GM12874 (cell line): ENCODE measurements around the gene KCTD21.

ENCODE experiments used
- TF ChIP-seq, protein P1 (sequence below): IDR thresholded peaks from 2 replicates; pipeline ENCODE4 v1.5.1; 2011; ENCODE audit warnings: low read depth, mild to moderate bottlenecking, control low read depth, low read length, moderate library complexity; ENCODE audit not compliant: insufficient read depth

Gene KCTD21, protein sequence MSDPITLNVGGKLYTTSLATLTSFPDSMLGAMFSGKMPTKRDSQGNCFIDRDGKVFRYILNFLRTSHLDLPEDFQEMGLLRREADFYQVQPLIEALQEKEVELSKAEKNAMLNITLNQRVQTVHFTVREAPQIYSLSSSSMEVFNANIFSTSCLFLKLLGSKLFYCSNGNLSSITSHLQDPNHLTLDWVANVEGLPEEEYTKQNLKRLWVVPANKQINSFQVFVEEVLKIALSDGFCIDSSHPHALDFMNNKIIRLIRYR

DNA sequence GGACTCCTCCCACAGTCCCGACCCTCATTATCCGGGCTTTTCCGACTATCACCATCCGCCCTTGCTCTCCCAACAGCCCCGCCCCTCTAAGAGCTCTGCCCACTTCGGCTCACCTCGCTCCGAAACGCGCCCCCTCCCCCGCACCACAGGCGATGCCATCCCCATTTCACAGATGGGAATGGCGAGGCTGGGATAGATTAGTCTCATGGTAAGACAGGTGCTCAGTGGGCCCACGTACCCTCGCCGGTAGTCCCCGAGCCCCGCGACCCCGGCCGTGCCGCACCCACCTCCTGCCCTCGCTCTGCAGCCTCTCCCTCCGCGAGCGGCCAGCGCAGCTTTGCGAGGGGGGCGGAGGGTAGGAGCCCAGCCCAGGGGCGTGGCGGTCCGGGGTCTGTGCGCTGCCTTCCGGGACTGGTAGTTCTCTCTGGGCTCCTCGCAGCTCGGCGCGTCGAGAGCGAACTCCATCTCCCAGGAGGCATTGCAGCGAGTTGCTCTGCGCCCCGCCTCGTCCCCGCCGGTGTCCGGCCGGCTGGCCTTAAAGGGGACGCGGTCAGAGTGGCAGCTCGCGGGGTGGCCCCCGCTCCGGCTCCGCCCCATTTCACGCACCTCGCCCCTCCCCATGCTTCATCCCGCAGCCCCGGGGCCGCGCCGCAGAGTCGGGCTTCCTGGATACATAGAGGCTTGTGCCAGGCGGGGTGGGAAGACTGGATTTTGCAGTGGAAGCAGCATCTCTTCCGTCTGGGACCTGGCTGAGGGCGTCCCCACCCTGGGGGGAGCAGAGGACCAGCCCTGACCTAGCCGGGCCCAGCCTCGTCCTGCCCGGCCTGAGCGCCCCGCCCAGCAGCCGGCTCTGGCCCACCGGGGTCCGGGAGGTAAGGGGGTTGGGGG is at the start of gene KCTD21, which contains the start of gene USP35:
TSS of gene KCTD21 (minus strand) at position 341 of the 888 bp plus-strand sequence. CDS start 14,072 bp downstream, outside the sequence.
TSS of gene USP35 (plus strand) at position 634 of the 888 bp plus-strand sequence. CDS start 7,327 bp downstream, outside the sequence.
- TF ChIP-seq, protein P1, sequence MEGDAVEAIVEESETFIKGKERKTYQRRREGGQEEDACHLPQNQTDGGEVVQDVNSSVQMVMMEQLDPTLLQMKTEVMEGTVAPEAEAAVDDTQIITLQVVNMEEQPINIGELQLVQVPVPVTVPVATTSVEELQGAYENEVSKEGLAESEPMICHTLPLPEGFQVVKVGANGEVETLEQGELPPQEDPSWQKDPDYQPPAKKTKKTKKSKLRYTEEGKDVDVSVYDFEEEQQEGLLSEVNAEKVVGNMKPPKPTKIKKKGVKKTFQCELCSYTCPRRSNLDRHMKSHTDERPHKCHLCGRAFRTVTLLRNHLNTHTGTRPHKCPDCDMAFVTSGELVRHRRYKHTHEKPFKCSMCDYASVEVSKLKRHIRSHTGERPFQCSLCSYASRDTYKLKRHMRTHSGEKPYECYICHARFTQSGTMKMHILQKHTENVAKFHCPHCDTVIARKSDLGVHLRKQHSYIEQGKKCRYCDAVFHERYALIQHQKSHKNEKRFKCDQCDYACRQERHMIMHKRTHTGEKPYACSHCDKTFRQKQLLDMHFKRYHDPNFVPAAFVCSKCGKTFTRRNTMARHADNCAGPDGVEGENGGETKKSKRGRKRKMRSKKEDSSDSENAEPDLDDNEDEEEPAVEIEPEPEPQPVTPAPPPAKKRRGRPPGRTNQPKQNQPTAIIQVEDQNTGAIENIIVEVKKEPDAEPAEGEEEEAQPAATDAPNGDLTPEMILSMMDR: no peak

DNA sequence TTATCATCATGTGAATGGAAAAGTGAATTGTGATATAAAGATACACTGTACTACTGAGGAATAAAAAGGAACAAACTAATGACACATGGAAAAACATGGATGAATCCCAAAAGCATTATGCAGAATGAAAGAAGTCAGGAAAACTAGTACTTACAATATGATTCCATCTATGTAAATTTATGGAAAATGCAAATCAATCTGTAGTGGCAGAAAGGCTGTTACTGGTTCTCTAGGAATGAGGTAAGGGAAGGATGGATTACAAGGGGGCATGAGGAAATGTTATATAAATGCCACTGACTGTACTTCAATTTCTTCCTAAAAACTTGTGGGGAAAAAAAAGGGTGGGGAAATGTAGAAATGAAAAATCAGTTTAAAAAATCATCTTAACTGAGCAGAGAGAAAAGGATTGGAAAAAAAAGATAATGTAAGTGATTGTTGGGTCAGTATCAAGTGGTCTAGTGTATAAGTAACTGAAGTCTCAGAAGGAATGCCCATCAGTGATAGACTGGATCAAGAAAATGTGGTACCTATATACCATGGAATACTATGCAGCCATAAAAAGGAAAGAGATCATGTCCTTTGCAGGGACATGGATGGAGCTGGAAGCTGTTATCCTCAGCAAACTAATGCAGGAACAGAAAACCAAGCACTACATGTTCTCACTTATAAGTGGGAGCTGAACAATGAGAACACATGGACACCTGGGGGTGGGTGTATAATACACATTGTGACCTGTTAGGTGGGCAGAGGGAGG is 49.0 kb upstream of the KCTD21 start:
- TF ChIP-seq, protein P1: no peak

DNA sequence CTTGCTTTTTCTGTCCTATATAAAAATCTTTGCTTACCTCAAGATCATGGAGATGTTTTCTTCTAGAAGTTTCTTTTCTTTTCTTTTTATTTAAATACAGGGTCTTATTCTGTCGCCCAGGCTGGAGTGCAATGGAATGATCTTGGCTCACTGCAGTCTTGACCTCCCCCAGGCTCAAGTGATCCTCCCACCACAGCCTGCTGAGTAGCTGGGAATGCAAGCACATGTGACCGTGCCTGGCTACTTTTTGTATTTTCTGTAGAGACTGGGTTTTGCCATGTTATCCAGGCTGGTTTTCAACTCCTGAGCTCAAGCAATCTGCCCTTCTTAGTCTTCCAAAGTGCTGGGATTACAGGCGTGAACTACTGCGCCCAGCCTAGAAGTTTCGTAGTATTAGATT is 45.6 kb upstream of the KCTD21 start:
- TF ChIP-seq, protein P1: no peak

DNA sequence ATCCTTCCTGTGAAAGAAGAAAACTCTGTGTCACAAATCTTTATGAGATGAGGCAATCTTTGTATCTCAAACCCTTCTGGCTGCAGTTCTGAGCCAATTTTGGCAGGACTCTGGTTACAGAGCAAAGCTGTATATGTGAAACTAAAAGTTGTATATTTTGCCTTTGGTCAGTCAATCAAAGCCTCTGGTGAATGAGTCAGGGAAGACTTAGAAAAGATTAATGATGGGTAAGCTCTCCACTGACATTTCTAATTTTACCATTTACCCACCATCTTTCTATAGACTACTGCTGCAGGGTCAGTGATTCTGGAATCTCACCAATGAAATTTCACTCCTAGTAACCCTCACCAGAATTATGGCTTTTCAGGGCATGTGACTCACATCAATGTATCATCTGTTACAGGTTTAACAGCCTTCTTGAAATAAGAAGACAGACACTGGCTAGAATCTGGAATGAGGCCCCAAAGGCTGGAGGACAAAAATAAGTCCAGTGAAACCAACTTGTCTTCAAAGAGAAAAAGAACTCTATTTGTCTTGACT is 43.6 kb upstream of the KCTD21 start:
- TF ChIP-seq, protein P1: no peak

DNA sequence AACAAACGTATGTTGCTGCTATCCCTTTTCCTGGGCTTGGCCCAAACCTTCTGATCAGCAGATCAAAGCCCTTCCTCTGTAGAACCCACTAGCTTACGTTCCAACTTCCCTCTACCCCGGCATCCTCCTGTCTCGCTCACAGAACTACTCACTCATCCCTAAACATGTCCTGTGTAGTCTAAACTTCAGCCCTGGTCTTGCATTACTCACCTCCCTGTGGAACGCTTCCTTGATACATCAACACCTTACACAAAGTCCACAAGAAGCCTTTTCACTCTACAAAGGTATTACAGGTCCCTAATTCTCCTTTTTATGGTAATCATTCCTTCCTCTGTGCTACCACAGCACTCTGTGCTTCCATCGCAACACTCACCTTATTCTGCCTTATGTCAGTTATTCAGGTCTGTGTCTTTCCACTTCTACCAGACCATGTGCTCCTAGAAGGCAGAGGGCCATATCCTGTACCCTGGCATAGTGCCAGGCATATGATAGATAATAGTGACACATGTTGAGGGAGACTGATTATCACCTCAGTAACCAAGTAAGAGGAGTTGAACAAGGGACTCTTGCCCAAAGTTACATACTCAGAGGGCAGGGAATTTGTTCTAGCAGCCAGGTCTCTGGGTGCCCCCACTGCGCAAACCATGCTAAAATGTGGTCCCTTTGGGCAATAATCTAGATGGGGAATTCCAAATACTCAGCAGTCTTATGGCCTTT is 41.9 kb upstream of the KCTD21 start:
- TF ChIP-seq, protein P1: no peak

DNA sequence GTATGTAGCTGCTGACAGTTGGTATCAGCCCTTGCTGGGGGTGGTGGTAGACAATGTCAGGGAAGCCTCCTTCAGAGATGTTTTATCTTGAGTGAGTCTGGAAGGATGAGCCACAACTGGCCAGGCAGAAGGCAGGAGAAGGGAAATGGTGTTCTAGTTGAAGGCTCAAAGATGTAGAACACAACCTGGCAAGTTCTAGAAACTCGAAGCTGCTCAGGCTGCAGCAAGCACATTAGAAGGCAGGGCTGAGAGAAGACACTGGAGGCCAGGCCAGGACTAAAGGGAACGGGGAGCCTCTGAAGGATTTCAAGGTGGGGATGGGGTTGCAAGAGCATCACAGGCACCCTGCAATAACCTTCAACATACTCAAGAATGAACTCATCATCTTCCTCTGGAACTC is 40.7 kb upstream of the KCTD21 start:
- TF ChIP-seq, protein P1: no peak
